Common myeloid progenitor, CD34-positive (primary cell): Measurements from ENCODE around the gene PC.
A peak's percentile ranks its signal among the peaks of the same experiment; 100 is the strongest.

Source experiments
- CTCF ChIA-PET: fragments of 350-600 bp; sonication (Branson Sonifier 250); formaldehyde crosslinking; loops from one replicate; lab custom pipeline; 2021; ENCODE audit warnings: antibody characterized with exemption; lab: Charles Lee
- POLR2A ChIA-PET: fragments of 350-600 bp; sonication (Branson Sonifier 250); formaldehyde crosslinking; loops from one replicate; lab custom pipeline; 2021; ENCODE audit warnings: antibody characterized with exemption; lab: Charles Lee
- DNase-seq, 3 donors: peaks; one replicate each; pipeline versions ENCODE4 v3.0.0 to v3.0.0-alpha.2; 2013
- H3K27ac ChIP-seq, 2 experiments: 1 replicate in 1 of 2; 2 replicates in 1 of 2; pipeline ENCODE4 v1.7.0; 2013; ENCODE audit warnings: inconsistent platforms in 2 of 2, low read length in 2 of 2, mild to moderate bottlenecking in 2 of 2, low read depth in 1 of 2, moderate library complexity in 1 of 2; ENCODE audit not compliant: severe bottlenecking in 2 of 2, insufficient read depth in 1 of 2, poor library complexity in 1 of 2
- H3K27me3 ChIP-seq, 5 experiments: replicated peaks in 2 of 5; 1 replicate in 3 of 5; 2 replicates in 2 of 5; pipeline versions ENCODE4 v1.6.1 to v1.7.0; 2013; ENCODE audit warnings: low read length in 4 of 5, mild to moderate bottlenecking in 2 of 5, moderate library complexity in 2 of 5, inconsistent platforms in 1 of 5; ENCODE audit not compliant: insufficient read depth in 5 of 5, control insufficient read depth in 4 of 5
- H3K36me3 ChIP-seq, 4 experiments: 1 replicate in 2 of 4; 2 replicates in 2 of 4; pipeline versions ENCODE4 v1.6.1 to v1.7.0; 2013; ENCODE audit warnings: low read length in 3 of 4, control low read depth in 1 of 4, mild to moderate bottlenecking in 1 of 4; ENCODE audit not compliant: control insufficient read depth in 4 of 4, insufficient read depth in 4 of 4
- H3K4me1 ChIP-seq, 4 experiments: 1 replicate in 3 of 4; 2 replicates in 1 of 4; pipeline versions ENCODE4 v1.6.1 to v1.7.1; 2013; ENCODE audit warnings: low read length in 3 of 4, mild to moderate bottlenecking in 3 of 4, control low read depth in 1 of 4, inconsistent platforms in 1 of 4, moderate library complexity in 1 of 4; ENCODE audit not compliant: control insufficient read depth in 4 of 4, insufficient read depth in 4 of 4; ENCODE audit errors: control extremely low read depth in 1 of 4
- H3K4me3 ChIP-seq, 7 experiments: 1 replicate in 4 of 7; 2 replicates in 3 of 7; pipeline versions ENCODE4 v1.5.1 to v1.7.0; 2013; ENCODE audit warnings: mild to moderate bottlenecking in 7 of 7, low read length in 6 of 7, moderate library complexity in 6 of 7, inconsistent platforms in 2 of 7, low read depth in 2 of 7, control low read depth in 1 of 7; ENCODE audit not compliant: insufficient read depth in 4 of 7, control insufficient read depth in 1 of 7; ENCODE audit errors: extremely low read depth in 1 of 7
- H3K9me3 ChIP-seq, 5 experiments: 1 replicate in 4 of 5; 2 replicates in 1 of 5; pipeline versions ENCODE4 v1.6.1 to v1.7.1; 2013; ENCODE audit warnings: low read length in 4 of 5, mild to moderate bottlenecking in 2 of 5, inconsistent platforms in 1 of 5, low read depth in 1 of 5, moderate library complexity in 1 of 5; ENCODE audit not compliant: control insufficient read depth in 4 of 5, insufficient read depth in 2 of 5; ENCODE audit errors: control extremely low read depth in 1 of 5
- WGBS: methylation state at CpG from one replicate; pipeline ENCODE4 v1.1.5; 2013; ENCODE audit not compliant: insufficient coverage; 5-methylcytosine and 5-hydroxymethylcytosine counted together

The PC gene

GRCh38 chr11:66937193-66937733 lies 20.9 kb downstream of the PC start:
- POLR2A ChIA-PET, result no interaction called here

GRCh38 chr11:66936311-66936711 lies 21.9 kb downstream of the PC start:
- Histone ChIP-seq H3K36me3 (no peaks in the 10 kb centered on the region), H3K4me1 (no peaks in the 10 kb centered on the region), H3K9me3 (peaks cover 0 to 6% (median 0%) of the 10 kb centered on the region in 5 experiments), H3K27me3 (peaks cover 0 to 2% (median 0%) of the 10 kb centered on the region in 5 experiments), H3K27ac (no peak overlapping the region), H3K4me3 (no peak overlapping the region)
- no peak for DNase-seq
- POLR2A ChIA-PET, result interaction anchor here (0.6 kb wide), 1 partner anchor 11 kb away, joined by 5 read pairs; no protein-coding TSS in a partner anchor
- CTCF ChIA-PET, result interaction anchor here (0.6 to 1.3 kb wide), 3 partner anchors 13 to 82 kb away, joined by 3 read pairs; no protein-coding TSS in a partner anchor
- WGBS, result no CpG with 5 or more reads among the region's 2 CpGs

More at GRCh38 chr11:66937193-66937733, 20.9 kb downstream of the PC start:
- Histone ChIP-seq H3K27me3 (peaks cover 0 to 2% (median 0%) of the 10 kb centered on the region in 5 experiments), H3K27ac (no peak overlapping the region), H3K9me3 (peaks cover 0 to 6% (median 0%) of the 10 kb centered on the region in 5 experiments), H3K4me3 (no peak overlapping the region), H3K36me3 (no peaks in the 10 kb centered on the region), H3K4me1 (no peaks in the 10 kb centered on the region)
- WGBS, result 100% methylated on average over 1 of the region's 1 CpG
- no peak for DNase-seq
- CTCF ChIA-PET, result interaction anchor here (1.3 kb wide), 1 partner anchor 12 kb away, joined by 3 read pairs; no protein-coding TSS in a partner anchor

GRCh38 chr11:66934950-66935779 lies 23.0 kb downstream of the PC start:
- CTCF ChIA-PET, result interaction anchor here (1.0 to 1.2 kb wide), 3 partner anchors 24 to 152 kb away, joined by 3 to 4 read pairs (median 3); no protein-coding TSS in a partner anchor
- Histone ChIP-seq H3K4me1 (no peaks in the 10 kb centered on the region), H3K36me3 (no peaks in the 10 kb centered on the region), H3K4me3 (no peak overlapping the region), H3K27ac (no peak overlapping the region), H3K27me3 (peaks cover 0 to 2% (median 0%) of the 10 kb centered on the region in 5 experiments), H3K9me3 (peaks cover 0 to 6% (median 0%) of the 10 kb centered on the region in 5 experiments)
- DNase-seq, result peak in 2 of 3 donors; percentile 18 to 43
- 80% methylated on average over 8 of the region's 9 CpGs for WGBS
- POLR2A ChIA-PET, result no interaction called here

GRCh38 chr11:66933531-66933930 lies 24.7 kb downstream of the PC start:
- Histone ChIP-seq H3K36me3 (no peaks in the 10 kb centered on the region), H3K4me3 (no peak overlapping the region), H3K9me3 (peaks cover 0 to 6% (median 0%) of the 10 kb centered on the region in 5 experiments), H3K4me1 (no peaks in the 10 kb centered on the region), H3K27me3 (peaks cover 0 to 2% (median 0%) of the 10 kb centered on the region in 5 experiments), H3K27ac (no peak overlapping the region)
- CTCF ChIA-PET, result interaction anchor here (0.6 to 1.0 kb wide), 4 partner anchors 9 to 133 kb away, joined by 3 to 4 read pairs (median 3); no protein-coding TSS in a partner anchor
- 92% methylated on average over 3 of the region's 3 CpGs for WGBS
- POLR2A ChIA-PET, result no interaction called here
- no peak for DNase-seq

- no peaks in the 10 kb centered on the region for H3K4me1 ChIP-seq
- peaks cover 0 to 5% (median 0%) of the 10 kb centered on the region in 5 experiments for H3K9me3 ChIP-seq
- DNase-seq, result no peak
- H3K4me3 ChIP-seq, result no peak overlapping the region
- 100% methylated on average over 3 of the region's 3 CpGs for WGBS
- H3K27ac ChIP-seq, result no peak overlapping the region
- H3K27me3 ChIP-seq, result peaks cover 0 to 2% (median 0%) of the 10 kb centered on the region in 5 experiments
- POLR2A ChIA-PET, result no interaction called here
- no peaks in the 10 kb centered on the region for H3K36me3 ChIP-seq
- CTCF ChIA-PET, result interaction anchor here (0.9 to 1.2 kb wide), 3 partner anchors 26 to 132 kb away, joined by 3 read pairs; partner anchors contain the start of gene PC
Measured at GRCh38 chr11:66932543-66932942, 25.6 kb downstream of the PC start.

GRCh38 chr11:66929753-66930152 lies 28.4 kb downstream of the PC start:
- H3K27ac ChIP-seq, result no peak overlapping the region
- no peaks in the 10 kb centered on the region for H3K9me3 ChIP-seq
- DNase-seq, result no peak
- WGBS, result 93% methylated on average over 4 of the region's 4 CpGs
- POLR2A ChIA-PET, result no interaction called here
- no peak overlapping the region for H3K4me3 ChIP-seq
- CTCF ChIA-PET, result no interaction called here
- peaks cover 0 to 2% (median 0%) of the 10 kb centered on the region in 5 experiments for H3K27me3 ChIP-seq
- H3K36me3 ChIP-seq, result no peaks in the 10 kb centered on the region
- no peaks in the 10 kb centered on the region for H3K4me1 ChIP-seq
